Pulmonary artery endothelial cell (primary cell): ENCODE data around the gene CIITA. TPM values are rescaled to one million over a fixed set of nuclear protein-coding genes. Genes with fewer than 3 reads are reported as not detected.
"Not testable (repeated sequence)": the region's sequence is repeated elsewhere in the genome, so short reads cannot be mapped to it uniquely, and the experiment has no call there.

Experiments
- DNase-seq: peaks from one replicate; pipeline ENCODE4 v3.0.0-alpha.2; 2011; ENCODE audit warnings: low read depth, low spot score
- total RNA-seq: library from RNA; depleted of rRNA; stranded (reverse); fragments of >200 nt; gene quantifications from 2 replicates; pipeline ENCODE4 v1.2.3, GENCODE V29; 2014

Gene CIITA
- total RNA-seq, 1 donor from 2014 or later: 0.07 TPM

DNA sequence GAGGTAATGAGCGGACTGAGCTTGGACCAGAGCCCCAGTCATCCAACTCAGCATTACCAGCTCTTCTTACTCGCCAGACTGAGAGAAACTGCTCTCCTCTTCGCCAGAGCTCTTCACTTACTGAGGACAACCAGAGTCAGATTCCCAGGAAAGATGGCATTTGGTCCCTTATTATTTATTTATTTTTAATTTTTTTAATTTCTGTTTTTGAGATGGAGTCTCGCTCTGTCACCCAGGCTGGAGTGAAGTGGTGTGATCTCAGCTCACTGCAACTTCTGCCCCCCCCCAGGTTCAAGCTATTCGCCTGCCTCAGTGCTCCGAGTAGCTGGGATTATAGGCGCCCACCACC lies 42.0 kb downstream of the CIITA start:
- no peak for DNase-seq

DNA sequence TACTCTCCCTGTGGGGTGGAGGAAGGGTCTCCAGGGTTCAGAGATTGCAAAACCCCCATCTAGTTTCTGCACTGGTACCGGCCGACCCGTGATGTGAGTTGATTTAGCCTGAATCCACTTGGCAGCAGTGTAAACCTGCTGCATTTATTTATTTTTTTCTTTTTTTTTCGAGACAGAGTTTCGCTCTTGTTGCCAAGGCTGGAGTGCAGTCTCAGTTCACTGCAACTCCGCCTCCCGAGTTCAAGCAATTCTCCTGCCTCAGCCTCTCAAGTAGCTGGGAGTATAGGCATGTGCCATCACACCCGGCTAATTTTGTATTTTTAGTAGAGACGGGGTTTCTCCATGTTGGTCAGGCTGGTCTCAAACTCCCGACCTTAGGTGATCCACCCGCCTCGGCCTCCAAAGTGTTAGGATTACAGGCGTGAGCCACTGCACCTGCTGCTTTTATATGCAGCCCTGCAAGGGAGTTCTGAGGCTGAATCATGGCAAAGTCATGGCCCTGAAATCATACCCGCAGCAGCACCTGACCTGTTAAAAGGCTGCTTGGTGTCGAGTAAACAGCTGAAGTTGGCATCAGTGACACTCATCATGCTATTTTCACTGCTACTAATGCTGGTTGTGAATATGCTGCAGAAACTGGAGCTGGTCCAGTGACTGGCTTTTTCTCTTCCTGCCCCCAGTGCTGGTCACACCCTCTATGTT lies 43.9 kb downstream of the CIITA start:
- DNase-seq: no peak

DNA sequence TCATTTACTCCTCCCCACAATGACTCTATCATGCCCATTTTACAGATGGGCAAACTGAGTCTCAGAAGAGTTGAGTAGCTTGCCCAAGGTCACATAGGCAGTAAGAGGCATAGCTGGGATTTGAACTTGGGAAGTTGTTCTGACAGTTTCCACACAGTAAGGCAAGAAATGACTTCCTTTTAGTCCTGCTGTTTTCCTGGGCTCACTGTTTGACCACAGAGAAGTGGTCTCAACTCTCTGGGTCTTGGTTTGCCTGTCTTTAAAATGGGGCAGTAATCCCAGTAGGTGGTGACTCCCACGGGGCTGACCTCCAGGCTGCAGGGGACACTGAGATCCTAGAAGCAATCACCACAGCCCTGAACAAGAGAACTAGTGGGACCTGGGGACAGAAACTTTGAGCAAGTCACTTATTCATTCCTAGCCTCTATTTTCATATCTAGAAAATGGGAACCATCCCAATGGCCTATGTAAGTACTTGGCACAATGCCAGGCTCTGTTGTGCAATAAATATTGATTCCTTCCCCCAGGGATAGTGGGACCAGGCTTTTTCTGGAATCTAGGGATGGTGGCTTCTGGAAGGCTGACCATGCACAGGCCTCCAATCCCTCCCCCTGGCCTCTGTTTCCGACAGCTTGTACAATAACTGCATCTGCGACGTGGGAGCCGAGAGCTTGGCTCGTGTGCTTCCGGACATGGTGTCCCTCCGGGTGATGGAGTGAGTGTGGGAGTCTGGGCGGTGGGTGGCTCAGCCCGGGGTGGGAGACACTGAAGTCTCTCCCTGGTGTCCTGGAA lies 44.7 kb downstream of the CIITA start:
- DNase-seq: no peak

DNA sequence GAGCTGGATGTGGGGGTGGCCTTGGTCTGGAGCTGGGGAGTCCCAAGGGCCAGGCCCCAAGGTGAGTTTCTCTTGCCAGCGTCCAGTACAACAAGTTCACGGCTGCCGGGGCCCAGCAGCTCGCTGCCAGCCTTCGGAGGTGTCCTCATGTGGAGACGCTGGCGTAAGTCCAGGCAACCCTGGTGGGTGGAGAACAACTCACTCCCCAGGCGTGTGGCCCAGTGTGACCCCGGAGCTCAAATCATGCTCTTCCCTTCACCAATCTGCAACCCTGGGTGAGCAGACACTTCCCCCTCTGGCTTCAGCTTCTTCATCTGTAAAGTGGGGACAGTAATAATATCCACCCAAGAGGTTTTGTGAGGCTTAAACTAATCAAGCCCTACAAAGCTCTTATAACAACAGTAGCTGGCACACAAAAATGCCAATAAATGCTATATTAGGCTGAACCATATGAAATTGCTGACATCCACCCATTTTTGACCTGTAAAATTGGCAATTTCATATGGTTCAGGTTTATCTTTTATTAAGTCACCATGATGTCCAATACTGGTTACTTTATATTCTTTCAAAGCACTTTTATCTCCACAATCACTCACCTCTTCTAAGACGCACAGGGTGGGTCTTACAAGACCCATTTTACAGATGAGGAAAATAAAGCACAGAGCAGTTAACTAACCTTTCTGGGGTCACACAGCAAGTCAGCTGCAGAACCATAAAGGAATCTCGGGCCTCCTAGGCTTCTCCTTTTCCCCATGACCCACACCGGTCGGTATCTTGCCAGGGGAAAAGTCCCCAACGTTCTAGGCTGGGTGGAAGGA lies 45.5 kb downstream of the CIITA start:
- no peak for DNase-seq

DNA sequence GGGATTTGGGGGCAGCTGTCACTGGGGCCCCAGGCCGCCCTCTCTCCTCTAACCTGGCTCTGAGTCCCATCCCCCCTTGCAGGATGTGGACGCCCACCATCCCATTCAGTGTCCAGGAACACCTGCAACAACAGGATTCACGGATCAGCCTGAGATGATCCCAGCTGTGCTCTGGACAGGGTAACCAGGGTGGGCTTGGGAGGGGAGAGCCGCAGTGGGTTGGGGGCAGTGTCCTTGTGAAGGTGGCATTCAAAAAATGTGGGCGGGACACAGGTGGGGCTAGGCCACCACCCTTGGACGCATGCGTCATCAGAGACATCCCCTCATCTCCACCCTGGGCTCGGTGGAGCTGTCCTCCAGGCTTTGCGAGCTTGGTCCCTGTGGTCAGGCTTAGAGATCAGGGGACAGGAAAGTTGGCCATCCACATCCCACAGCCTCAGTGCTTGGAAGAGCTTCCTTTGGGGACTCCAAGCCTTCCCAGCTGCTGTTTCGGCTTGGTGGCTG lies 46.2 kb downstream of the CIITA start:
- DNase-seq: no peak

DNA sequence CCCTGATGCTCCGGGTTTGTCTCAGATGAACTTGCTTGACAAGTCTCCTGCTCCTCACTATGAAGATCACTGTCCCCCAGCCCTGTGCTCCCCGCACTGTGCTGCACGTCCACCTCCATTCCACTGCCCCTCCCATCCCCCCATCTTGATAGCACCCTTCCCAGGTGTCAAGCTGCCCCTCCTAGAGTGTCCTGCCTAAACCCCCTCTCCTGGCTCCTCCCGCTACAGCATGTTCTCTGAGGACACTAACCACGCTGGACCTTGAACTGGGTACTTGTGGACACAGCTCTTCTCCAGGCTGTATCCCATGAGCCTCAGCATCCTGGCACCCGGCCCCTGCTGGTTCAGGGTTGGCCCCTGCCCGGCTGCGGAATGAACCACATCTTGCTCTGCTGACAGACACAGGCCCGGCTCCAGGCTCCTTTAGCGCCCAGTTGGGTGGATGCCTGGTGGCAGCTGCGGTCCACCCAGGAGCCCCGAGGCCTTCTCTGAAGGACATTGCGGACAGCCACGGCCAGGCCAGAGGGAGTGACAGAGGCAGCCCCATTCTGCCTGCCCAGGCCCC lies 46.7 kb downstream of the CIITA start:
- DNase-seq: no peak

DNA sequence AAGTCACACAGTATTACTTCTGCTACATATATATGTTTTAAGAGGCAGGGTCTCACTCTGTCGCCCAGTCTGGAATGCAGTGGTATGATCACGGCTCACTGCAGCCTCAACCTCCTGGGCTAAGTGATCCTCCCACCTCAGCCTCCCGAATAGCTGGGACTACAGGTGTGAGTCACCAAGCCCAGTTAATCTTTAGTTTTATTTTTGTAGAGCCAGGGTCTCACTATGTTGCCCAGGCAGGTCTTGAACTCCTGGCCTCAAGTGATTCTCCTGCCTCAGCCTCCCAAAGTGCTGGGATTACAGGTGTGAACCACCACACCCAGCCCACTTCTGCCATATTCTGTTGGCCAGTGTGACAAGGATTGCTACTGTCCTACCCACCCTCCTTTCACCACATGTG lies 48.3 kb downstream of the CIITA start:
- not testable (repeated sequence) for DNase-seq

DNA sequence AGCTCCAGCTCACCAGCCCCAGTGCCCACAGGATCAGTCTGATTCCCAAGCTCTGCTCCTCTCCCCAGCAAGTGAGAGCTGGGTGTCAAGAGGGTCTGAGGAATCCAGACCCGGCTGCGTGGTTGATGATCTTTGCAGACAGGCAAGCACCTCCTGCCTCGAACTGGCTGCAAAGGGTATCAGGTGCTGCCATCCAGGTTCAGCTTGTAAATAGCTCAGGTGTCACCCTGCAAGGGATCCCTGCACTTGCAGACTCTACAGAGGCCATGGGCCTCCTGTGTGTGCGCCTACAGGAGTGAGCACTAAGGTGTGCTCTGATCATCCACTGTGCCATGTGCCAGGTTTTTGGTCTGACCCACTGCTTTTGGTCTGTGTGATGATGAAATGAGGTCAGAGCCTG lies 49.1 kb downstream of the CIITA start:
- no peak for DNase-seq

DNA sequence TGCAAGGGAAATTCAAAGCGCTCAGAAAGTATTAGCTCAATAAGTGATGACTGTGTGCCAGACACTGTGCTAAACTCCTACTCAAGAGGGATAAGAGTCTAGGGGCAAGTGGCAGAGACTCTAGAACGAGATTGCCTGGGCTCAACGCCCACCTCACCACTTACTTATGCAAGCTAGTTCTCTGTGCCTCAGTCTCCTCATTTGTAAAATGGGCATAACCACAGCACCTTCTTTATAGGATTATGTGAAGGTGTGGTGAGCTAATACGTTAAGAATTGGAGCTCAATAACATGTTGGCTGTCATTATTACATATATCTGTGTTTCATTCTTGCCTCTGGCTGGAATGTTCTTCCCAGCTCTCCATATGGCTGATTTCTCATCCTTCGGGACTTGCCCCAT lies 49.9 kb downstream of the CIITA start:
- DNase-seq: no peak

DNA sequence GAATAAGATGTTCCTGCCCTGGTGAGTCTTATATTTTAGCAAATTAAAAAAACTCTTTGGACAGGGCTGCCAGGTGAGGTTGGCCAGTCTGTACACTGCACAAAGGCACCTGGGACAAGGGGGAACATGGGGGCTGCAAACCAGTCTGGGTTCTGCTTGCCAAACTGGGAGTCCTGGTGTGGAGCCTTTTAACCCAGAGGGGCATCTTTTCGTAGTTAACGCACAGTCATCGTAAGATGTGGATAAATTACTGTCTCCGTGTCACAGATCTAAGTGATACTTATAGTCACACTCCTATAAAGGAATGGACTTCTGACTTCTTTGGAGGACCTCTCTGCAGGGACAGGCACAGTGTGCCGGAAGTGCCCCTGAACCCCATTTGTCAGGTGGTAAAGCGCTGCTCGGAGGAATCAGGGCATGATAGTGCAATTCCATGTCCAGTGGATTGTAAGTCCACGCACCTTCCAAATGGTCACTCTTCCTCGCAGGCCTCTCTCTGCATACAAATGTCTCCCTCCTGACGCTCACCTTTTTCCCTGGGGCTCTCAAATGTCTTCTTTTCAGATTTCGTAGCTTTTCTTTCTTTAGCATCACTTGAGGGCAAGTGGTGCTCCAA lies 50.6 kb downstream of the CIITA start:
- no peak for DNase-seq

DNA sequence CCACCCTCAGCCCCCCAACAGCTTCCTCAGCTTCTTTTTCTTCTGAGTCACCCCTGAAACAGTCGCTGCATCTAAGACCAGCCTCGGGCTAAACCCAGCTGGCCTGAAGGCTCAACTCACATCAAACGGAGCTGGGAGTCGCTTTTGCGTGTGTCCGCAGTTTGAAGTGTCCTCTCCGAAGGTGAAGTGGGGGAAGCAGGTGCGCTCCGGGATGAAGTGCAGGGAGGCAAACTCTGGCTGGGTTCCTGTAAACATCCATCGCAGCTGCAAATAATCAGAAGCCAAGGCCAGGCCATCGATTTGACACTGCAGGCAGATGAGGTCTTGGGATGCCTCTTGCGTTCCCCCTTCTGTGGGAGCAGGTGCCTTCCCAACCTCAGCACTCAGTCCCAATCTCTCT lies 52.1 kb downstream of the CIITA start:
- DNase-seq: not testable (repeated sequence)

DNA sequence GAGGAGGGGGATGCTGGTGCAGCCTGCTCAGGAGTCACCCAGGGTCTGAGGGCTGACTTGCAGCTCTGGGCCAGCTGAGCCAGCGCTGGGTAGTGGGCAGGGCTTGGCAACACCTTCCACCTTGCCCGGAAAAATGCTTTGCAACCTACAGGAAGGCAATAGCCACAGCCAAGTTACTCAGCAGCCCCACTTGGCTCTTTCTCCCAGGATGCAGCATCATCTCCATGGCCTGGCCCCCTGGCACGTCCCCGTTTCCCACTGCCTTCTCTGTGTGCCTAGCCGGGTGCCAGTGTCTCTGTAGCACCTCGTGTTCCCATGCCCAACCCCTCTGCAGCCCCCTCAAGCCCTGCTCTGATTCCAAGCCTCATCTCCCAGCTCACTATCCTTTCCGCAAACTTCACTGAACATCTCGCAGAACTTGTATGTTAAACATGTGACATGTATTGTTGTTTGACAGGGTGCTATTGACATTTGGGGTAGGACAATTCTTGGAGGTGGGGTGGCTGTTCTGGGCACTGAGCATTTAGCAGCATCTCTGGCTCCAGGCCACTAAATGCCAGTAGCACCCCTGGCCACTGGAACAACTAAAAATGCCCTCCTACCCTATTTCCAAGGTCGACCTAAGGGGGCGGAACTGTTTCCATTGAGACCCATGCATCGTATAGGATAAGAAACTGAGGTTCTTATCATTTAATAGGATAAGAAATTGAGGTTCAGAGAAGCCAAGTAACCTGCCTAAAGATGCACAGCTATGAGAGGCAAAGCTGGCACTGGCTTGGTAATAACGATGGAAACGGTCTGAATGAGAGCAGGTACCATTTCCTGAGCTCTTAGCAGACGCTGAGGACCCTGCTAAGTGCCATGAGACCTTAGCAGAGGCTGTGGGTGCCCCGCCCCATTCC lies 53.1 kb downstream of the CIITA start:
- DNase-seq: no peak

DNA sequence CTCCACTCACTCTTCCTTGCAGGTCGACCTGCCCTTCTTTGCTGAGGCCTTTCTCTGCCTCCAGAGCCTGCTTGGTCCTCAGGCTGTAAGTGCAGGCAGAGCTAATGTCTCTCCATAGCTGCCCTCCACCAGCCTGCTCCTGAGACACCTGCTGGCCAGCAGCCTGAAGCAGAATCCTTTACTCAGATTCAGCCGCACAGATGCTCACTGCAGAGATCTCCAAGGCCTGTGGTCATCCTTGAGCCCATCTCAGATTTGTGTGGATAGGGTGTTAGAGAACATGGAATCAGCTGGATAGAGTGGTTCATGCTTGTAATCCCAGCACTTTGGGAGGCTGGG lies 53.7 kb downstream of the CIITA start:
- DNase-seq: no peak

DNA sequence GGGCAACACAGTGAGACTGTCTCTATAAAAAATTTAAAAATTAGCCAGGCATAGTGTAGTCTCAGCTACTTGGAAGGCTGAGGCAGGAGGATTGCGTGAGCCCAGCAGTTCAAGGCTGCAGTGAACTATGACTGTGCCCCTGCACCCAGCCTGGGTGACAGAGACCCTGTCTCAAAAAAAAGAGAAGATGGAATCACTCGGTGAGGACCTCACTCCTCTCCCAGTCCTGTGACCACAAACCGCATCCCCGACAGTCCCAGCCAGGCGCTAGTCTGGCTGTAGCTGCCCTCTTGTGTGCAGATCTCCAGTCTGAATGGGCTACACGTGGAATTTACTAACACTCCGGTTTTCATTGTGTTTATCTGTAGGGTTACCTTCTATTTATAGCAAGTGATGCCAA lies 54.1 kb downstream of the CIITA start:
- no peak for DNase-seq

DNA sequence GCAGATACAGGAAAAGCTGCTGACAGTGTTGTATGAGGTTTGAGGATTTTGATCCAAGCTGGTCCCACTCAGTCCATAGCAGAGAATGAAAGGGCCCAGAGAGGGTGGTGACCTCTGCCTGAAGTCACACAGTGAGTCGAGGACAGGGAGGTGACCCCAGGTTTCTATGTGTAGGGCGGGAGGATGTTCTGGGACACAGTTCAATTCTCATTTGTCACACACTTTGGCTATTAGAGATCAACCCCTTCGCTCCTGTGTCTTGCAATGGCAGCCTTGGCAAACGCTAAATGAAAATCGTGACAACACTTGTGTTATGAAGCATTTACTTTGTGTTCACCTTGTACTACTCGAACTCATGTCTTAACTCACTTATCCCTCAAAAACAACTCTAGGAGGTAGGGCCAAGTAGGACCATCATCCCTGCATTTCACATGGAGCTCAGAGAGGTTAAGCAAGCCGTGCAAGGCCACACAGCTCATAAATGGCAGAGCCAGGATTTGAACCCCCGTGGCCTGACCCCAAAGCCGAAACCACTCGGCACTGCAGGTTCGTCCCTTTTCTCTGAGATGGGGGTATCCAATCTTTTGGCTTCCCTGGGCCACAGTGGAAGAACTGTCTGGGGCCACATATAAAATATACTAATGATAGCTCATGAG lies 55.1 kb downstream of the CIITA start:
- DNase-seq: no peak

DNA sequence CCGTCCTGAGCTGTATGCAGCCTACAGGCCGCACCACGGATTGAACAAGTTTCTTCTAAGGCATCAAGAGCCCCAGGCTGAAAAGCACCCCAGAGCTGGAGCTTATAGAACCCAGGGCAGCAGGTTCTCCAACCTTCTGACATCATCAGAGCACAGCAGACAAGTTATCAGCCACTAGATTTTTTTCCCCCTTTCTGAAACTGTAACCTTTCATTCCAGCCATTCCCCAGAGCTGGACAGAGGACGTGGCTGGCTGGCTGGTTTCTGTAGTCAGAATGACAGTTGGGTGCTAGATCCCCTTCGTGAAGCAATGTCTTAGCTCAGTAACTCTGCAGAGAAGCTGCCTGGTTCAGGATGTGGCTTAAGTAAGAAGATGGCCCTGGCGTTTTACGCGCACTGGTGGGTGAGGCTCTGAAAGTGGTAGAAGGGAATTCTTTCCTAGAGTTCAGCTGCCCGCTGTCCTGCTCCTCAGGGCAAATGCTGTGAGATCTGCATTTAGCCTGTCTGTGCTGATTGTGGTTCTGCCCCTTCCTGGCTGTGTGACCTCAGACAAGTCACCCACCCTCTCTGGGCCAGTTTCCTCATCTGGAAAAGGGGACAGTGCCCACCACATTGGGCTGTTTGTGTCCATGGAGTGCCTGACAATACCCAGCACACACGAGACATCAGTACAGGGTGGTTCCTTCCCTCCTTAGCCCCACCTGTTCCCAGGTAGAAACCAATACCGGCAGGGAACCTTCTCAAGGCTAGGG lies 56.1 kb downstream of the CIITA start:
- no peak for DNase-seq

DNA sequence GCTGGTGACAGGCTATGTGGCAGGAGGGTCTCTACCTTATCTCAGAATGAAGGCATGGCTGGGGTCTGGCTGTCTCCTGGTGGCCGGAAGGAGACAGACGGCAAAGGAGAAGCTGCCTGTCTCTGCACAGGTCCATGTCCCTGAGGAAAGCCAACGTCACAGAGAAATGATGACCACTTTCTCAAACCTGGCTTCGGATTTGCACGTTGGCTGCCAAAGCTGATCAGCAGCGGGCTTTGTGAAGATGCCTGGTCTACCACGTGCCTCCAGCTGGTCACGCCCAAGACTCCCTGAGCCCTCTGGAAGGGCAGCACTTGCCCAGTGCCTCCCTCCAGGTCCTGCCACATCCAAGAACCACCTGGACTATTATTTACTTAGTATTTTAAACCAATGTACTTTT lies 56.9 kb downstream of the CIITA start:
- no peak for DNase-seq

DNA sequence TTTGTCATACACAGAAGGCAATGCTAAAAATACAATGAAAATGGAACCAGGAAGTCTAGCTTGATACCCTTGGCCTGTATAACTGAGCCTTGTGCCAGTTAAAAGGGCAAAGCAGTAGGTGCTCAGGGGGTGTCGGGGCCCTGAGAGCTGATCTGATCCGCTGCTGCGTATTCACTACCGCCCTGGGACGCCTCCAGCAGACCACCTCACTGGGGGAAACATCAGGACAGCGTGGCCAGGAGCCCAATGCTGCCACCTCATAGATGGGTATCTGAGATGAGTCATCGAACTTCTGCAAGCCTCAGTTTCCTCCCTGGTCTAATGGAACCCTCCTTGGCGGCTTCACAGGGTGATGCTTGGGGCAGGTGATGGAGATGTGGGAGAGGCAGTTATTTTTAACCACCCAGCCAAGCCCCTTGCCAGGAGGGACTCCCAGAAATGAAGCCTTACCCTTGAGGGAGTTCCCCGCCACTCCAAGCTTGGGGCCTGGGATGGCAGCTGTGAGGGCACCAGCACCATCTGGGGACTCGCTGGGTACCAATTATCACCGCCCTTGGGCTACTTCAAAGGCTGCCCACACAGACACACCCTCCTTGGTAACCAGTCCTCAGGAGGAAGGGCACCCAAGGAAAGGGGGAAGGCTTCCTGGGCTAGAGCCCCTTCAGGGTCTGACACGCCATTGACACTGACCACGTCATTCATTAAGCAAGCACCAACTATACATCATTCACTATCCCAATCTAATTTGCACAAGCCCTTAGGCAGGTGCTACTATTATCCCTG lies 57.5 kb downstream of the CIITA start:
- no peak for DNase-seq
